Right lung (tissue), 5 donors: ENCODE data around the gene BORCS5. TPM values are rescaled to one million over a fixed set of nuclear protein-coding genes. Genes with fewer than 3 reads are reported as not detected.
A peak's percentile ranks its signal among the peaks of the same experiment; 100 is the strongest.
"Not testable (repeated sequence)": the region's sequence is repeated elsewhere in the genome, so short reads cannot be mapped to it uniquely, and the experiment has no call there.

Experiments
- DNase-seq, 2 donors: peaks; one replicate each; pipeline ENCODE4 v3.0.0-alpha.2; 2013
- polyA plus RNA-seq, 5 donors: library from polyadenylated mRNA; unstranded; fragments of 120-200 nt; gene quantifications; one replicate each; pipeline versions ENCODE4 v1.2.1 to v1.2.3, GENCODE V29; 2013; ENCODE audit warnings: inconsistent platforms in 1 of 5, low replicate concordance in 1 of 5; ENCODE audit not compliant: insufficient read length in 5 of 5, insufficient read depth in 1 of 5

Gene BORCS5
- polyA plus RNA-seq, 5 donors = 7.1 to 8.8 (median 8.3) TPM

DNA sequence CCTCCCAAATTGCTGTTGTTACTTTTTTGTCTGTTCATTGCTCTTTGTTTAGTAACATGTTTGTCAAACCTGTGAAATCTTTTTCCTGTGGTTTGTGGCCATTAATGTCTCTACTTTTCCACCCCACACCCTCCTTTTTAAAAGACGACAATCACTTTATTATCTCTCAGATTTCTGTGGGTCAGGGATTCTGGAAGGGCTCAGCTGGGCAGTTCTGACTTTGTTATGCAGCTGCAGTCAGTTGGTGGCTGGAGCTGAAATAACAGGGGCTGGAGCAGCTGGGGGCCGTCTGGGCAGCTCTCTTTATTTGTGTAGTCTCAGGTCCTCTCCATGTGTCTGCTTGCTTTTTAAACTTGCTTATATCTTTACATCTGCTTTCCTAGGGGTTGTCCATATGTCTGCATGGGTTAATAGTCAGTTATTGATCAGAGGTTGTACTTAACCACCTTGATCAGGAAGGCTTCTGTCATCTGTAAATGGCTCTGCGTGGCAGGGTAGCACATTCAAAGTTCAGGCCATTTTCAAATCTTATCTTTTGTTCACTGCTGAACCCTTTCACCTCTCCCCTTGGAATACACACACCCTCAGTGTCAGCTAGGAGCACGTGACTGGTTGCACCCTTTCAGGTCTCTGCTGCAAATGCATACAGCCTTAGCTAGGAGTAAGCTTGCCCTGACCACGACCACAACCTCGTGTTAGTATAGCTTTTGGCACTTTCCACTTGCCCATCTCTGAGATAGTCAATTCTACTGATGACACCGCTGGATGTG, 27.9 kb downstream of the BORCS5 start:
- no peak for DNase-seq

- no peak for DNase-seq
These were observed 30.6 kb downstream of the BORCS5 start for GRCh38 chr12:12387501-12387900.

- DNase-seq = no peak
These were observed 35.5 kb downstream of the BORCS5 start for GRCh38 chr12:12392413-12392812.

DNA sequence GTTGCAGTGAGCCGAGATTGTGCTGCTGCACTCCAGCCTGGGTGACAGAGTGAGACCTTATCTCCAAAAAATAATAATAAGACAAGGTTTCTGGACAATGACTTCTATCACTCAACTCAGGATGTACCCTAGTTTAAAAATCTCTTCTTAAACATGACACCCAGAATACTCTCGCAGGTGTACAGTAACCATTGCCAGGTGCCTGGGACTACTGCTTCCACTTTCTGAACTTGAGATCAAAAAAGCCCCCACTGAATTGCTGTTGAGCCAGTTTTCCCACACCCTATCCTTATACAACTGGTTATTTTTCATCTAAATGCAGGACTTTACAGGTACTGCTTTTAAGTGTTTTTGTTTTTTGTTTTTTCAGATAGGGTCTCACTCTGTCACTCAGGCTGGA, 36.3 kb downstream of the BORCS5 start:
- no peak for DNase-seq

DNA sequence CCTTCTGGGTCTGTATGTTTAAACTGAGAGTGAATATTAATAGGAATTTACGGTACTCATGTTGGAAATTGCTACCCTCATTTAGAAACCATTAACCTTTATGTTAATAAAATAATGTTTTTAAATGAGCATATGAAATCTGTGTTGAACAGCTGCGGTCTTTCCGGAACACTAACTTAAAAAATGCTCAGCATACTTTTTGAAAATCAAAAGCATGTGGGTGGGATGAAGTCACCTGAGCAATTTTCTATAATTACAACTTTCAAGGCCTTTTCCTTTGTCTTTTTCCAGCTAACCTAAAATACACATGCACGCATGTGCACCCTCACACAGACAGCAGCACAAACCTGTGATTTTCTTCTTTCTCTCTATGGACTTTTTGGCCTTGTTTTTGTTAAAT, 39.8 kb downstream of the BORCS5 start:
- no peak for DNase-seq

DNA sequence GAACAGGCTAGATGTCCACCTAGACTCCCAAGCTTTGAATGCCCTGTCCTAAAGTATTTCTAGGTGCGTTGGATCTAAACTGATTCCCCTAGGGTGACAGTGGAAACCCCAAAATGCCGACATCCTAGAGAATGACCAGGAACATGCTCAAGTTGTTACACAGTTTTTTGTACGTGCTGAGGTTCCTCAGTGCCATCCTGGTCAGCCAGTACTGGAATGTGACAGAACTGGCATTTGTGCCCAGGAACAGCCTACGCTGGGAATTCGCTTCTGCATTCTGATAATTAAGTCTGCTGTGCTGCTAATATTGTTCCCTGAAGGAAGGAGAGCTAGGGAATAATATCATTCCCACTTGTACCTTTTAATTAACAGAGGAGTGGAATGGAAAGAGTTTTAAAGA, 40.3 kb downstream of the BORCS5 start:
- DNase-seq = no peak

DNA sequence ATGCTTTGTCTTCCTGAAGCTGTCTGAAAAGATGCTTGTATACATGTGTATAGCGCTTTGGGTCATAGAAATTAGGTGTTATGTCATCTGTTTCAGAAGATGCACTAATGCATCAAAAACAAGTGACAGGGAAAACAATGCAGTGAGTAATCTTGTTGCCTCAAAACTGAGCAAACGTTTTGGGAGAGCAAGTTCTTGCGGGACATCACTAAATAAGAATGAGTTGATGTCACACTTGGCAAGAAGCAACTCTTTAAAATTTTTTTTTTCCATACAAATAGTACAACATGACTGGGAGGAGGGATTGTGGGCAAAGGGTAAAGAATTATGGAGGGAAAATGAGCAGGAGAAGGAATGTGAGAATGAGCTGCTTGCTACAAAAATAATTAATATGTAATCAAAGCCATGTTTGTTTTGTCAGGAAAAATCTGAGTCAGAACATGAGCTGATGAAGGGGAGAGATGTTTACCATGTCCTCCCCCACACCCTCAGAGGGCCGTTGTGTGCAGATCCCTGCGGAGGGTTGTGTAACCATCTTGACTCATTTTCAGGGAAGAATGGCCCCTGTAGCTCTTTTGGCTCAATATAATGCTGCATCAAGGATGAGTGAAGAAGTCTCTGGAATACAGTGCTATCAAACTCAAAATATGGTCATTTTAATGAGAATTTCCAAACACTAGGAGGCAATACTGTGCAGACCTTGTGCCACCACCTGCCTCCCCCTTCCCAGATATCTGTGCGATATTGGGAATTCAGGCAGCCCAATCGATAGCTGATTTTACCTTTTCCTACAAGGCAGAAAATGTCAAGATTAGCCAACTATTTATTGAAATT, 41.4 kb downstream of the BORCS5 start:
- peak; percentile 81 to 85 for DNase-seq

DNA sequence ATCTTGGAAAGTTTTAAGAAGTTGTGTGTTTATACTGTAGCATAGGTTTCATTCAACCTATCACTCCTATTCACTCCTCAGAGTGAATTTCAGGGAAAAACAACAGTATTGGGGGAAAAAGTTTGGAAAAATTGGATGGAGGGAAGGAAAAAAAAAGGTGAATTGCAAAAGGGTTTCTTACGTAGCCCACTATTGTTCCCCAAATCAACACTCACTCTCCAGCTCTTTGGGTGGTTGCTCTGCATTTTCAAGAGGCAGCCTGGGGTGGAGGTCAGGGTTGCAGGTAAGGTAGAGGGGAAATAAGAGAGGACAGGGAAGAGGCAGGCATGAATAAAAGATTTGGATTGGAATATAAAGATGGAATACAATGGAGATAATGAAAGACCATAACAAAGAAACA, 42.3 kb downstream of the BORCS5 start:
- DNase-seq = no peak

DNA sequence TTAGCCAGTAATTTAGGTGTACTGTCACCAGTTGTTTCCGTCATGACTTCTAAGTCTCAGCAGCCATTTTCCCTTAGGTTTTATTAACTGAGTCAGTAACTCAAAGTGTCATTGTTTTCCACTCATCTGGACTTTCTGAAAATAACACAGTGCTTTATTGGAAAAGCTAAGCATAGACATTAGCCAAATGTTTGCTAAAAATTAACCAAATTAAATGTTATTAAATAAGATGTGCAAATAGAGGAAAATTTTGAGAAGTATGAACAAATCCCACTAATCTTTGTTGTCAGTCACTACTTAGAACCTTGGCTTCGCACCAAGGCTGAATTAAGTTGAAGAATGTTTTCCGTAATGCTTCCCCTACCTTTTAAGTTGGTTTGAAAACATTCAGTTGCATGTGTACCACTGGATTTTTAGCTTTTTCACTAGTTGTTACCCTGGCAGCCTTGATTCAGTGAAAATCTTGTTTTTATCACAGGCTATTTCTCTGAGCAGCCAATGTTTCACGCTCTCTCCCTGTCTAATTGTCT, 43.0 kb downstream of the BORCS5 start:
- DNase-seq = no peak

DNA sequence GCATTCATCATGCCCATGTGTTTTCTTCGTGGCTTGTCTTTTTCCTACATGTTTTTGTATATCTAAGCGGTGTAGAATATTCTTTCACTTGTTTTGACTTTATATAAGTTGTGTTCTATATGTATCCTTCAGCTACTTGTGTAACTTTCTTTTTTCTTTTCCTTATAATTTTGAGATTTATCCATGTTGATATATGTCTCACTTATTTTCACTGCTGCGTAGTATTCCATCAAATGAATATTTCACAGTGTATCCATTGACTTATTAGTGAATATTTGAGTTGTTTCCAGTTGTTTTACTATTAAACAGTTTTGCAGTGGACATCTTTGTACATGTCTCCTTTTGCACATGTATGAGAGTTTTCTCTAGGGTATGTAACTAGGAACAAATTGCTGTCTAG, 43.9 kb downstream of the BORCS5 start:
- no peak for DNase-seq

GRCh38 chr12:12403264-12404248, 46.7 kb downstream of the BORCS5 start:
- no peak for DNase-seq

- DNase-seq = no peak
These were observed 47.4 kb downstream of the BORCS5 start for GRCh38 chr12:12404297-12404696.

DNA sequence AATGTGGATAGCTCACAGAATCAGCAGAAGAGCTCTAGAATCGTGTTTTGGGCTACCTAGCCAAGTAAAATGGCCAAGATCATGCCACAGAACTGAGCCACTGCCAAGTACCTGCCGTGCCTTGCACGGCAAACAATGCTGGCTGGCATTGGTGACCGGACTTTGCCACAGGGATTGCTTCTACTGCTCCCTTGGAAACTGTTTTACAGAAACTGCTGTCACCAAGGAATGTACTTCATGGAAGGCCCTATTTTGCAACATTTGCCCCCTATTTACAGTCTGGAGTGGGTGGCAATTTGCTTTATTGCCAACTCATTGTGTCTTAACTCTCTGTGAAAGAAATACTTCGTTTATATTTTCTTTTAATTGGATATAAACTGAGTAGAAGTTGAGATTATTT, 49.0 kb downstream of the BORCS5 start:
- no peak for DNase-seq

DNA sequence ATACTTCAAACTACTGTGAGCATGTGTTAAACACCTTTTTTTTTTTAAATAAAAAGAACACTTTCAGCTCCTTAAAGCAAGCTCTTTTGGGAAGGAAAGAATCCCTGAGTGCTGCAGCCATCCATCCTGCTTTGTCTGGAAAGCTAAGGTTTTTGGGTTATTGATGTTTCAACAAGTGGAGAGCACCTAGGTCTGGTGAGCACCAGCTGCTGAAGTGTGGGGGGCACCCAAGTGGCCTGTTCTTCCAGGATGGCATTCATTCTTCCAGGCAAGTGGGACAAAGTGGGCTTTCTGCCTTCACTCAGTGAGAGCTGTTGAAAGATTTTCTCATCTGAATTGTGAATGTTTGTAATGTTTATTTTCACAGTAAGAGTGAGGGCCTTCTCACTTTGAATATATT, 49.9 kb downstream of the BORCS5 start:
- no peak for DNase-seq

GRCh38 chr12:12408265-12408690, 51.4 kb downstream of the BORCS5 start:
- DNase-seq = no peak

DNA sequence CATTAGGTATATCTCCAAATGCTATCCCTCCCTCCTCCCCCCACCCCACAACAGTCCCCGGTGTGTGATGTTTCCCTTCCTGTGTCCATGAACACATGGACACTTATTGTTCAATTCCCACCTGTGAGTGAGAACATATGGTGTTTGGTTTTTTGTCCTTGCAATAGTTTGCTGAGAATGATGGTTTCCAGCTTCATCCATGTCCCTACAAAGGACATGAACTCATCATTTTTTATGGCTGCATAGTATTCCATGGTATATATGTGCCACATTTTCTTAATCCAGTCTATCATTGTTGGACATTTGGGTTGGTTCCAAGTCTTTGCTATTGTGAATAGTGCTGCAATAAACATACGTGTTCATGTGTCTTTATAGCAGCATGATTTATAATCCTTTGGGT, 52.5 kb downstream of the BORCS5 start:
- DNase-seq = not testable (repeated sequence)

DNA sequence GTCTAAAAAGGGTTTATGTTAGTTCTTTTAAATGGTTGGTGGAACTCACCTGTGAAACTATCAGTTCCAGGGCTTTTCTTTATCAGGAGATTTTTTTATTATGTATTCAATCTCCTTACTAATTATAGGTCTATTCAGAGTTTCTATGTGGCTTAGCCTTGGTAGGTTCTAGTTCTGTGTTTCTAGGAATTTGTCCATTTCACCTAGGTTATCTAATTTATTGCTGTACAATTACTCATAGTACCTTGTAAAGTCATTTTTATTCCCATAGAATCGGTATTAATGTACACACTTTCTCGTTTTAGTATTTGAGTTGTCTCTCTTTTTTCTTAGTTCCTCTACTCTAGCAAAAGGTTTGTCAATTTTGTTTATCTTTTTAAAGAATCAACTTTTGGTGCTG, 59.0 kb downstream of the BORCS5 start:
- no peak for DNase-seq

DNA sequence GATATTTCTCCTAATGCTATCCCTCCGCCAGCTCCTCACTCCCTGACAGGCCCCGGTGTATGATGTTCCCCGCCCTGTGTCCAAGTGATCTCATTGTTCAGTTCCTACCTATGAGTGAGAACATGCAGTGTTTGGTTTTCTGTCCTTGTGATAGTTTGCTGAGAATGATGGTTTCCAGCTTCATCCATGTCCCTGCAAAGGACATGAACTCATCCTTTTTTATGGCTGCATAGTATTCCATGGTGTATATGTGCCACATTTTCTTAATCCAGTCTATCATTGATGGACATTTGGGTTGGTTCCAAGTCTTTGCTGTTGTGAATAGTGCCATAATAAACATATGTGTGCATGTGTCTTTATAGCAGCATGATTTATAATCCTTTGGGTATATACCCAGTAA, 62.3 kb downstream of the BORCS5 start:
- not testable (repeated sequence) for DNase-seq

GRCh38 chr12:12423367-12423766, 66.5 kb downstream of the BORCS5 start:
- no peak for DNase-seq

- DNase-seq = no peak
These were observed 68.1 kb downstream of the BORCS5 start for GRCh38 chr12:12425001-12425400.

- DNase-seq = no peak
These were observed 68.7 kb downstream of the BORCS5 start for GRCh38 chr12:12425616-12426015.

GRCh38 chr12:12427568-12427967, 70.7 kb downstream of the BORCS5 start:
- DNase-seq = no peak
